ENCODE measurements around the gene HNRNPCL1. TPM values are rescaled to one million over a fixed set of nuclear protein-coding genes. Genes with fewer than 3 reads are reported as not detected.

The HNRNPCL1 gene
- total and polyA plus RNA-seq, 2 experiments from 2014 or later: not detected

GRCh38 chr1:12810691-12811408, 37.7 kb downstream of the HNRNPCL1 start:
- Mint-ChIP-seq H3K27me3 (ENCODE audit: insufficient read depth, low read depth, poor library complexity) (peaks cover 2% of the 10 kb centered on the region), H3K9me3 (peaks cover 91% of the 10 kb centered on the region), H3K4me3 (no peak overlapping the region), H3K27ac (no peak overlapping the region), H3K4me1 (no peaks in the 10 kb centered on the region), H3K36me3 (ENCODE audit: low read depth) (peaks cover 41% of the 10 kb centered on the region)
- H3F3A ChIP-seq (replicated peaks; ENCODE audit: low read depth): no peaks in the 10 kb centered on the region
- no peaks in the 10 kb centered on the region for H3K36me3 ChIP-seq (ENCODE audit: insufficient read depth)
- H3K27me3 ChIP-seq (ENCODE audit: insufficient read depth): no peaks in the 10 kb centered on the region
- ATAC-seq (no peak), DNase-seq (ENCODE audit: low spot score) (no peak)
- H2AFZ ChIP-seq: no peak overlapping the region
- H3K9me2 ChIP-seq (ENCODE audit: insufficient read depth): no peaks in the 10 kb centered on the region
- H4K20me1 ChIP-seq (replicated peaks; ENCODE audit: insufficient read depth): no peaks in the 10 kb centered on the region
- H3K4me3 ChIP-seq: no peak overlapping the region
- no peak overlapping the region for H3K4me2 ChIP-seq
- H3K79me2 ChIP-seq (replicated peaks; ENCODE audit: insufficient read depth): no peaks in the 10 kb centered on the region
- TF ChIP-seq JUNB (IDR thresholded peaks at IDR 0.05; ENCODE audit: unreplicated experiment) (no peak), POLR2AphosphoS5 (IDR thresholded peaks at IDR 0.05; ENCODE audit: low read depth) (no peak), EZH2 (IDR thresholded peaks at IDR 0.05; ENCODE audit: low read depth, unreplicated experiment) (no peak), NANOG (IDR thresholded peaks at IDR 0.05; ENCODE audit: borderline replicate concordance) (no peak), ETS1 (IDR thresholded peaks at IDR 0.05) (no peak), ZNF331 (CRISPR knock-in tag; IDR thresholded peaks at IDR 0.05; ENCODE audit: low read depth) (no peak), ZNF114 (CRISPR knock-in tag; IDR thresholded peaks at IDR 0.05) (no peak), CTCF (conservative IDR thresholded peaks at IDR 0.05; ENCODE audit: low read depth in 2 of 2) (no peak), CREB1 (CRISPR knock-in tag; IDR thresholded peaks at IDR 0.05; ENCODE audit: low read depth) (no peak), EZH2phosphoT487 (IDR thresholded peaks at IDR 0.05; ENCODE audit: unreplicated experiment) (no peak), REST (IDR thresholded peaks at IDR 0.05; ENCODE audit: unreplicated experiment) (no peak), STAT1 (IDR thresholded peaks at IDR 0.05; ENCODE audit: unreplicated experiment) (no peak), ZNF462 (CRISPR knock-in tag; IDR thresholded peaks at IDR 0.05) (no peak)
- H3K4me1 ChIP-seq (ENCODE audit: insufficient read depth): no peaks in the 10 kb centered on the region
- H3K27ac ChIP-seq (ENCODE audit: low read depth): no peak overlapping the region
